NCI-H1930 (cell line): ENCODE measurements around the gene HDC.

ENCODE experiments used
- DNase-seq, 2 experiments: peaks; one replicate each; lab custom pipeline; 2025; lab: John Stamatoyannopoulos, UW

Gene HDC

GRCh38 chr15:50225938-50226337, 39.6 kb downstream of the HDC start:
- no peak for DNase-seq

- DNase-seq = no peak
Observed at GRCh38 chr15:50225057-50225456, 40.5 kb downstream of the HDC start.

GRCh38 chr15:50224606-50225005, 40.9 kb downstream of the HDC start:
- DNase-seq = no peak

- no peak for DNase-seq
Observed at GRCh38 chr15:50222181-50222580, 43.3 kb downstream of the HDC start.

GRCh38 chr15:50219820-50220219, 45.7 kb downstream of the HDC start:
- DNase-seq = no peak

GRCh38 chr15:50218691-50219090, 46.8 kb downstream of the HDC start:
- no peak for DNase-seq

- DNase-seq = no peak
Observed at GRCh38 chr15:50218291-50218690, 47.2 kb downstream of the HDC start.

- DNase-seq = no peak
Observed at GRCh38 chr15:50210462-50211157, 54.9 kb downstream of the HDC start.

GRCh38 chr15:50209809-50210208, 55.7 kb downstream of the HDC start:
- DNase-seq = no peak

- DNase-seq = no peak
Observed at GRCh38 chr15:50206020-50206419, 59.5 kb downstream of the HDC start.

- DNase-seq = no peak
Observed at GRCh38 chr15:50202003-50202402, 63.5 kb downstream of the HDC start.

GRCh38 chr15:50192926-50193620, 72.5 kb downstream of the HDC start:
- no peak for DNase-seq

- no peak for DNase-seq
Observed at GRCh38 chr15:50192164-50192563, 73.4 kb downstream of the HDC start.
